Upper lobe of left lung (tissue), 6 donors: ENCODE results near the gene FCGR1A. TPM values are rescaled to one million over a fixed set of nuclear protein-coding genes. Genes with fewer than 3 reads are reported as not detected.
"Not testable (repeated sequence)": the region's sequence is repeated elsewhere in the genome, so short reads cannot be mapped to it uniquely, and the experiment has no call there.

Experiments used
- ATAC-seq, 2 donors: fragments of 200-7000 bp; cut with Tn5 transposase; one replicate each; pipeline ENCODE4 v1.9.1; 2022; ENCODE audit warnings: mild to moderate bottlenecking in 2 of 2, moderate library complexity in 2 of 2; ENCODE audit not compliant: low FRiP score in 2 of 2
- DNase-seq, 2 donors: peaks; one replicate each; pipeline ENCODE4 v3.0.0-alpha.2; 2019 to 2020
- H3K27ac ChIP-seq, 4 donors: fragments of 200-600 bp; sonication (generic); one replicate each; pipeline ENCODE4 v1.5.1; 2016 to 2019
- H3K27me3 ChIP-seq, 4 donors: fragments of 200-600 bp; sonication (generic); one replicate each; pipeline ENCODE4 v1.5.1; 2017 to 2019
- H3K36me3 ChIP-seq, 4 donors: fragments of 200-600 bp; sonication (generic); one replicate each; pipeline ENCODE4 v1.5.1; 2016 to 2019
- H3K4me1 ChIP-seq, 4 donors: fragments of 200-600 bp; sonication (generic); one replicate each; pipeline ENCODE4 v1.5.1; 2018 to 2019
- H3K4me3 ChIP-seq, 4 donors: fragments of 200-600 bp; sonication (generic); one replicate each; pipeline ENCODE4 v1.5.1; 2017 to 2019; ENCODE audit warnings: mild to moderate bottlenecking in 2 of 4, moderate library complexity in 1 of 4
- H3K9me3 ChIP-seq, 4 donors: fragments of 200-600 bp; sonication (generic); one replicate each; pipeline ENCODE4 v1.5.1; 2018 to 2019
- CTCF ChIP-seq, 6 experiments: fragments of 450-650 bp in 4 of 6; fragments of 200-600 bp in 2 of 6; sonication (generic) in 2 of 6; IDR thresholded peaks; one replicate each; pipeline ENCODE4 v1.5.1; 2016 to 2019; ENCODE audit warnings: antibody characterized with exemption in 6 of 6
- POLR2A ChIP-seq, 4 donors: fragments of 450-650 bp; IDR thresholded peaks; one replicate each; pipeline ENCODE4 v1.5.1; 2016 to 2017; ENCODE audit warnings: antibody characterized with exemption in 4 of 4, mild to moderate bottlenecking in 2 of 4
- WGBS, 2 donors: methylation state at CpG; one replicate each; pipeline ENCODE4 v1.1.5; 2017 to 2018; 5-methylcytosine and 5-hydroxymethylcytosine counted together
- total RNA-seq, 6 donors: library from RNA; depleted of rRNA in 4 of 6; stranded (reverse); fragments of >200 nt in 4 of 6; gene quantifications; one replicate each; pipeline versions ENCODE4 v1.1.0 to v1.2.1, GENCODE V29; 2016 to 2021
- donor health status: DM: no; HTN: no; CAD: no; lungs with moderate emphysema.
- donor health status: DM: no; HTN: yes; CAD: no; lungs with severe emphysema.

Gene FCGR1A
- total RNA-seq, 6 donors from 2014 or later = 12.8 to 52.7 (median 26.3) TPM

GRCh38 chr1:149783868-149784267 lies 1.4 kb downstream of the FCGR1A start:
- not testable (repeated sequence) for DNase-seq, H3K4me3 ChIP-seq, ATAC-seq, H3K4me1 ChIP-seq, H3K27me3 ChIP-seq, H3K9me3 ChIP-seq, H3K36me3 ChIP-seq
- 73 to 83% methylated on average over 1 to 3 of the region's 4 CpGs for WGBS, 2 donors
- H3K27ac ChIP-seq = peak overlapping the region in 1 of 4 donors; percentile 26

GRCh38 chr1:149787688-149788451 lies 5.4 kb downstream of the FCGR1A start:
- not testable (repeated sequence) for H3K27me3 ChIP-seq, H3K9me3 ChIP-seq, H3K36me3 ChIP-seq, H3K4me3 ChIP-seq, H3K4me1 ChIP-seq
- peak in 1 of 2 donors; percentile 48 for DNase-seq
- peak; percentile 73 to 83 for ATAC-seq
- WGBS, 2 donors = 55 to 57% methylated on average over 1 to 2 of the region's 3 CpGs
- peak overlapping the region in 1 of 4 donors; percentile 73 for H3K27ac ChIP-seq

GRCh38 chr1:149792502-149792901 lies 10.0 kb downstream of the FCGR1A start:
- peak; percentile 91 to 96 for ATAC-seq
- Histone ChIP-seq H3K27ac (peak overlapping the region; percentile 42 to 92 (median 82)), H3K4me3 (peak overlapping the region in 3 of 4 donors; percentile 51 to 66 (median 62))
- peak; percentile 49 to 93 for DNase-seq
- not testable (repeated sequence) for H3K4me1 ChIP-seq, H3K36me3 ChIP-seq, H3K9me3 ChIP-seq, H3K27me3 ChIP-seq
- WGBS, 2 donors = 4% methylated on average over 5 of the region's 36 CpGs; no CpG with 5 or more reads in 1 of the 2 donors
- peak in 1 of 6 experiments; percentile 68 for TF ChIP-seq CTCF (IDR thresholded peaks at IDR 0.05)

- H3K9me3 ChIP-seq, H3K27me3 ChIP-seq, H3K4me1 ChIP-seq, H3K36me3 ChIP-seq: not testable (repeated sequence)
- 18 to 20% methylated on average over 1 to 5 of the region's 52 CpGs for WGBS, 2 donors
- H3K4me3 ChIP-seq = peak overlapping the region in 3 of 4 donors; percentile 51 to 66 (median 62)
- peak overlapping the region; percentile 42 to 92 (median 82) for H3K27ac ChIP-seq
- TF ChIP-seq POLR2A (IDR thresholded peaks at IDR 0.05) = peak in 1 of 4 donors; percentile 43
- TF ChIP-seq CTCF (IDR thresholded peaks at IDR 0.05) = peak; percentile 74 to 92 (median 86)
- peak; percentile 97 for ATAC-seq
- DNase-seq = peak; percentile 79 to 96
Measured at GRCh38 chr1:149792912-149793515, 10.5 kb downstream of the FCGR1A start.

- not testable (repeated sequence) for DNase-seq, H3K4me3 ChIP-seq, H3K27me3 ChIP-seq, H3K36me3 ChIP-seq, H3K4me1 ChIP-seq, ATAC-seq, H3K27ac ChIP-seq, H3K9me3 ChIP-seq
- 86 to 100% methylated on average over 1 to 2 of the region's 5 CpGs for WGBS, 2 donors
Measured at GRCh38 chr1:149793885-149794284, 11.4 kb downstream of the FCGR1A start.

- H3K36me3 ChIP-seq, DNase-seq, H3K4me1 ChIP-seq, H3K4me3 ChIP-seq, H3K27me3 ChIP-seq, H3K9me3 ChIP-seq, ATAC-seq, H3K27ac ChIP-seq: not testable (repeated sequence)
- 75 to 77% methylated on average over 1 of the region's 3 CpGs for WGBS, 2 donors
Measured at GRCh38 chr1:149801628-149802027, 19.1 kb downstream of the FCGR1A start.

- ATAC-seq = peak in 1 of 2 donors; percentile 69
Measured at GRCh38 chr1:149804417-149805080, 22.1 kb downstream of the FCGR1A start.

More at GRCh38 chr1:149804417-149805080, 22.1 kb downstream of the FCGR1A start:
- H3K4me3 ChIP-seq, H3K27me3 ChIP-seq, H3K4me1 ChIP-seq, DNase-seq, H3K36me3 ChIP-seq, H3K9me3 ChIP-seq, H3K27ac ChIP-seq: not testable (repeated sequence)
- no CpG with 5 or more reads among the region's 4 CpGs for WGBS, 2 donors
